GM23338 (cell line): ENCODE data around the gene ADAMTS15.

Source experiments
- CREB1 ChIP-seq: fragments of 250-450 bp; sonication (Bioruptor Pico); IDR thresholded peaks from 2 replicates; pipeline ENCODE4 v1.5.0; 2020; ENCODE audit warnings: low read depth, mild to moderate bottlenecking, moderate library complexity
- CTCF ChIP-seq, 2 experiments: fragments of 200-600 bp in 1 of 2; sonication (generic) in 1 of 2; conservative IDR thresholded peaks; 2 replicates each; pipeline versions ENCODE4 v1.5.1 to v1.6.1; 2016 to 2017; ENCODE audit warnings: antibody characterized with exemption in 2 of 2, low read depth in 2 of 2, mild to moderate bottlenecking in 2 of 2, moderate library complexity in 1 of 2
- JUNB ChIP-seq: IDR thresholded peaks from one replicate; pipeline ENCODE4 v1.6.1; 2016; ENCODE audit warnings: antibody characterized with exemption; ENCODE audit not compliant: unreplicated experiment

GRCh38 chr11:130422251-130422995 is 26.0 kb upstream of the ADAMTS15 start:
- TF ChIP-seq CTCF (conservative IDR thresholded peaks at IDR 0.05; ENCODE audit: low read depth in 2 of 2), result no peak
- no peak for TF ChIP-seq CREB1 (CRISPR knock-in tag)
- TF ChIP-seq JUNB, result no peak
